Stimulated activated CD4-positive, alpha-beta T cell treated with anti-CD3 and anti-CD28 coated beads, TNF-alpha, amount 100 ng/mL, for 48 hours (primary cell): ENCODE data around the gene ASGR1.

ENCODE experiments used
- DNase-seq, 3 donors: peaks; one replicate each; pipeline ENCODE4 v3.0.0-alpha.2; 2020; ENCODE audit warnings: low read depth in 3 of 3

Gene ASGR1, protein sequence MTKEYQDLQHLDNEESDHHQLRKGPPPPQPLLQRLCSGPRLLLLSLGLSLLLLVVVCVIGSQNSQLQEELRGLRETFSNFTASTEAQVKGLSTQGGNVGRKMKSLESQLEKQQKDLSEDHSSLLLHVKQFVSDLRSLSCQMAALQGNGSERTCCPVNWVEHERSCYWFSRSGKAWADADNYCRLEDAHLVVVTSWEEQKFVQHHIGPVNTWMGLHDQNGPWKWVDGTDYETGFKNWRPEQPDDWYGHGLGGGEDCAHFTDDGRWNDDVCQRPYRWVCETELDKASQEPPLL

DNA sequence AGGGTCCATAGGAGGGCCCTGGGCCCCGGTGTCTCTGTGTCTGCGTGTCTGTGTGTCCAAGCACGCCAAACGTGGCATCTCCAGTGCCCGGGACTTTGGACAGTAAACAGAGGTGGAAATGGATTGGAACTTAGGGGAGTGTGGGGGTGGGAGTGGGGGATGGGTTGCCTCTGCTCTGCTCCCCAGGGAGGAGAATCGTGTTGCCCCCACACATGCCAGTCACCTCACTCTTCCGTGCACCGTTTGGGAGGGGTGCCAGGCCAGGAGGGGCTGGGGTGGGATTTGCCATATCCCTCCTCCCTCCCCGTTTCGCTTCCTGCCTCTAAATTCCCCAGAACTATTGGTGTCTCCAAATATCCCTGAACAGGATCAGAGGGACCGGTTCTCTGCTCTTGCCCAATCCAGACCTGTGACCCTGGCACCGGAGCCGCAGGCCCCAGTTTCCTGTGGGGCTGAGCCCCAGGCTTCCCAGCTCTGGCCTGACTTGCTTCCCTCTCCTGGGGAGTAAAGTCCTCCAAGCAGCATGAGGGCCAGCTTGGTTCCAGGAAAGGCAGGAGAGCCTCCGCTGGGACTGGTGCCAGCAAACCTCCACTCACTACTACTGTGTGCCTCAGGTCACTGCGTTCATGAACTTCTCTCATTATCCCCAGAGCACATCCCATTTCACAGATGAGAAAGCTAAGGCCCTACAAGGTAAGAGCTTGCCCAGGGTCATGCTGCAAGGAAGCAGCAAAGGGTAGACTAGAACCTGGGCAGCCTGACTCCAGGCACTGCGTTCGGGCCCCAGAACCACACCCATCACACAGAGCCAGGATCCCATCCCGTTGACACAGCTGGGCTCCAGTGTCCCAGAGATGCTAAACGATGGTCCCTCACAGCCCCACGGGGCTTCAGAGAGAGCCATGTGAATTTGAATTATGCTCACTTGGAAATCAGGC lies at the start of gene ASGR1:
ASGR1 (minus strand) TSS at position 54 of the 938 bp plus-strand sequence. CDS start 807 bp downstream, outside the sequence.
- no peak for DNase-seq

DNA sequence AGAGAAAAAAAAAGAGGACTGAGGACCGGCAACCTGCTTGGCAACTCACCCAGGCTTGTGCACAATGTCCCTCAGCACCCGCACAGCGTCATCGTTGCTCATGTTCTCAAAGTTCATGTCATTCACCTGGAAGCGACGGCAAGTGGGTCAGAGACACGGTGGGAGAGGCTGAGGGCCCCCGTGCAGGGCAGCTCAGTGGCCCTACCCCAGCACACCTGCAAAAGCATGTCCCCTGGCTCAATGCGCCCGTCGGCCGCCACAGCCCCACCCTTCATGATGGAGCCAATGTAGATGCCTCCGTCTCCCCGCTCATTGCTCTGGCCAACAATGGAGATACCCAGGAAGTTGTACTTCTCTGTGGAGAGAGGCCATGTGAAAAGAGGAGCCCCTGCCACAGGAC lies 49.8 kb upstream of the ASGR1 start:
- no peak for DNase-seq

DNA sequence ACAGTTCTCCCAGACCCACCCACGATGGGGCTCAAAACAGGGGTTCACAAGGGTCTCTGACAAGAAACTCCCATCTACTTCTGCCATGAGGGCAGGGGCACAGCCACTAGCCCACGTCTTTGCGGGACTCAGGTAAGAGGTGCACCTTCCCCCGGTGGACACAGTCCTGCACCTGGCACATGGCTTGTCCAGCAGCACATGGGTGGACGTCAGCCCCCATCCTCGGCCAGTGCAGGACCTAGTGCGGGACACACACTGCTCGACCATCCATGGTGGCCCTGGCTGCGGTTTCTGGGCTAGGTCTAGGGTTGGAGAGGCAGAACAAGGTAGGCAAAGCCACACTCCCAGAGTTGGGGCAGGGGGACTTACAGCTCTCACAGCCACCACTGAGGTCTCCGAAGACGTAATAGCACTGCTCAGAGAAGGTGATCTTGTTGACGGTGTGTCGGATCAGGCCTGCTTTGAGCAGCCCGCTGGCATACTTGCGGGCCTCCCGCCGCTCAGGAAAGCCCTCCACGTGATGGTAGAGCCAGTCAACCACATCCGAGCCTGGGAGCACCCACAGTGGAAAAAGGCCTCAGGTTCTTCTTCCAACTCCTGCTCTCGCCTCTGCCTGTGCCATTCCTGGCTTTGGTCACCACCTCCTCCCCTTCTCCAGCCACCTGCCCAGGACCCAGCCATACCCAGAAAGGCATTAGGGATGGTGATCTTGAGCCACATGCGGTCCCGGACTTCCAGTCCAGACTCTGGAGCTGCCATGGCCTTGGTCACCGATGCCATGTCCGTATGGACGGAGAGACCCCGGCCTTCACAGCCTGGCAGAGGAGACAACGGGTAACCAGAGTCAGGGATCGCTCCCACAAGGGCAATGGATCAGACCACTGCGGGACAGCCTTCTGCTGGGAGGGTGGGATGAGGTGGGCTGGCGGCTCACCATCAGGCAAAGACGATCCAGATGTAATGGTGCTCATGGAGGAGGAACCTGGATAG lies 47.8 kb upstream of the ASGR1 start:
- DNase-seq = no peak

DNA sequence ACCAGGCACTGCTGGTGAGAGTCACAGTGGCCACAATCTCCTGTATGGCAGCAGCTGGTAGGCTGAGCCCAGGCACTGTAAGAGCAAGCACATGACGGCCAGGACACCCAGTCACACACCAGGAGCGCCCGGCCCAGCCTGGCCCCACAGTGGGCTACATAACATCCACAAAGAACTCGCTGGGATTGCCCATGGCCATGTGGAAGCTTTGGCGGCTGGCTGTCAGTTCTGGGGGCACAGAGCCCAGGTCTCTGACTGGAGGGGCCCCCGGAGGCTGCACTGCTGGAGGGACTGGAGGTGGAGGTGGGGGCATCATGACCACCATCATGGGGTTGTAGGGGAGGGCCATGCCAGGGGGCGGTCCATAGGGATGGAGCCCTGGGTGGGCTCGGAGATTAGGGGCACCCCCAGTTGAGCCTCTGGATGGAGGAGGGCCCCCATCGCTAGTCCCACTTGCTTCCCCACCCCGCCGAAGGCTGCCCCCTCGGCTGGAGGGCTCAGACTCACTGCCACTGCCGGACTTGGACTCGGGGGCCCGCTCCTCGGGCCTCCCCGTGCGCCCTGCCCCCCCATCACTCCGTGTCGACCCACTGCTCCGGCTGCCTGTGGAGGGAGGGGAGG lies 46.7 kb upstream of the ASGR1 start:
- no peak for DNase-seq

DNA sequence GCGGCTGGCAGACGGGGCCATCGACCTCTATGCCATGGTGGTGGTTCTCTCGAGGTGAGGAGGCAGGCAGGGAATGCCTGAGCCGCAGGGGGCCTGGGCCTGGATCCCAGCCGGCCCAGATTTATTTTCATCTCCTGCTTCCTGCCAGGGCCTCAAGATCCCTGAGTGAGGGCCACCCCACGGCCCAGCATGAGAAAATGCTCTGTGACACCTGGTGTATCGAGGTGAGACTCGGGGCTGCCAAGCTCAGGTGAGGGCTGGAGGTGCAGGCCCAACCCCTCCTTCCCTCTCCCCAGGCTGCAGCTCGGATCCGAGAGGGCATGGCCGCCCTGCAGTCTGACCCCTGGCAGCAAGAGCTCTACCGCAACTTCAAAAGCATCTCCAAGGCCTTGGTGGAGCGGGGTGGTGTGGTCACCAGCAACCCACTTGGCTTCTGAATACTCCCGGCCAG lies 45.5 kb upstream of the ASGR1 start:
- DNase-seq = no peak

DNA sequence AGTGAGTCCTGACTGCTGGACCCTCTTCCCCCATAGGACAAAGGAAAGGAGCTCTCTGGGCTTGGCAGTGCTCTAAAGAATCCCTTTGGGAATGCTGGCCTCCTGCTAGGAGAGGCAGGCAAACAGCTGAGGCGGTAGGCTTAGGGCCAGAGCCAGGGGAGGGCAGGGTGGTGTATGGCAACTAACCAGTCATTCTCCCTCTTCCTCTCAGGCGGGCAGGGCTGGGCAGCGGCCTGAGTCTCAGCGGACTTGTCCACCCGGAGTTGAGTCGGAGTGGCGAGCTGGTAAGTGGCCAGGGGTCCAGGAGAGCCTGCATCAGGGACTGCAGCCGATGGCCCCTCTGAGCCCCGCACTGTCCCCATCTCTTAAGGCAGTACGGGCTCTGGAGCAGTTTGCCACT lies 44.9 kb upstream of the ASGR1 start:
- no peak for DNase-seq

DNA sequence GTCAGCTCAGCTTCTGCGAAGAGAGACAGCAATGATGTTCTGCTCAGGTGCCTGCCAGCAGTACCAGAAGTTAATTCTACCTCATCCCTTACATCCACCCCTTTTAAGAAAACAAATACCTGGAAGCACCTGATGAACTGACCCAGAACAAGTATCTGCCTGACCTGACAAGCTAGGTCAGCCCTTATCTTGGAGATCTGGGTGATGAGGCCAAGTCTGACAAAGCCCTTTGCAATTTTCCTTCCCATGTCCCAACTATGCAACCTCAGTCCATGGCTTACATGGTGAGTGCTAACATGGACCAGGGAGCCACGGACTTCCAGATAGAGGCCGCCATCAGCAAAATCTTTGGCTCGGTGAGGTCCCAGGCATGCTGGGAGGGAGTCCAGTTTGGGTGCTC lies 44.2 kb upstream of the ASGR1 start:
- no peak for DNase-seq

DNA sequence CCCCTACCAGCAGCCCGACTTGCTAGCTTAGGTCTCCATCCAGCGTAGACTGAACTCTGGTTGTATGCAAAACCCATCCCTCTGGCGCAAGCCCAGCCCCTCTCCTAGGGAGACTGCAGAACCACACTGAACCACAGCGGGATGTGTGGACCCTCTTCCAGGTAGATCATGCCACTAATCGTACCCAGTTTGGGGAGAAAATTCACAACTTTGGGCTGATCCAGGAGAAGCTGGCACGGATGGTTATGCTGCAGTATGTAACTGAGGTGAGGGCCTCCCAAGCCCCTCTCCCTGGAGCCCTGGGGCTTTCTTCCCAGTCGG lies 43.8 kb upstream of the ASGR1 start:
- DNase-seq = no peak

DNA sequence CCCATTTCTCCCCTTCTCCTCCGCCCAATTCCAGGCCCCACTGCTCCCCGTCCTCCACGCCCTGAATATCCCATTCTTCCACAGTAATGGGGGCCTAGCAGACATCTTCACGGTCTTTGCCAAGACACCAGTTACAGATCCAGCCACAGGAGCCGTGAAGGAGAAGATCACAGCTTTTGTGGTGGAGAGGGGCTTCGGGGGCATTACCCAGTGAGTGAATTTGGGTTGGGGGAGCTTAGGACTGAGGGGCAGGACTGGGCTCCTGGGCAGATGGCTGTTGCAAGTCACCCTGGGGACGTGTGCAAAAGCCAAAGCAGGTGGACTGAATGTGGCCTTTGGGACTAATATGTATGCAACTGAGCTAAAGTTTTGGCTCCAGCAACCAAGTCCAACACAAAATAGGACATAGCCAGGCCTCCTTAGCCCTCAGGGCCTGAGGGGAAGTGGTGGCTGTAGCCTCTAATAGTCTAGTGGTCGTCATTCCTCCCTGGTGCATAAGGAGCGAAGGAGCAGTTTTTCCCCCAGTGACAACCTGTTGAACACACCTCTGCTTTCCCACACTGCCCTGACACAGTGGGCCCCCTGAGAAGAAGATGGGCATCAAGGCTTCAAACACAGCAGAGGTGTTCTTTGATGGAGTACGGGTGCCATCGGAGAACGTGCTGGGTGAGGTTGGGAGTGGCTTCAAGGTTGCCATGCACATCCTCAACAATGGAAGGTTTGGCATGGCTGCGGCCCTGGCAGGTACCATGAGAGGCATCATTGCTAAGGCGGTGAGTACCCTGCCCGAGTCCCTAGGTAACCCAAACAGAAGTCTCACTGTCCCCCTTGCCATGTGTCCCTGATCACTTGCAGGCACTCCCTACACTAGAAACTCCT lies 43.2 kb upstream of the ASGR1 start:
- no peak for DNase-seq

DNA sequence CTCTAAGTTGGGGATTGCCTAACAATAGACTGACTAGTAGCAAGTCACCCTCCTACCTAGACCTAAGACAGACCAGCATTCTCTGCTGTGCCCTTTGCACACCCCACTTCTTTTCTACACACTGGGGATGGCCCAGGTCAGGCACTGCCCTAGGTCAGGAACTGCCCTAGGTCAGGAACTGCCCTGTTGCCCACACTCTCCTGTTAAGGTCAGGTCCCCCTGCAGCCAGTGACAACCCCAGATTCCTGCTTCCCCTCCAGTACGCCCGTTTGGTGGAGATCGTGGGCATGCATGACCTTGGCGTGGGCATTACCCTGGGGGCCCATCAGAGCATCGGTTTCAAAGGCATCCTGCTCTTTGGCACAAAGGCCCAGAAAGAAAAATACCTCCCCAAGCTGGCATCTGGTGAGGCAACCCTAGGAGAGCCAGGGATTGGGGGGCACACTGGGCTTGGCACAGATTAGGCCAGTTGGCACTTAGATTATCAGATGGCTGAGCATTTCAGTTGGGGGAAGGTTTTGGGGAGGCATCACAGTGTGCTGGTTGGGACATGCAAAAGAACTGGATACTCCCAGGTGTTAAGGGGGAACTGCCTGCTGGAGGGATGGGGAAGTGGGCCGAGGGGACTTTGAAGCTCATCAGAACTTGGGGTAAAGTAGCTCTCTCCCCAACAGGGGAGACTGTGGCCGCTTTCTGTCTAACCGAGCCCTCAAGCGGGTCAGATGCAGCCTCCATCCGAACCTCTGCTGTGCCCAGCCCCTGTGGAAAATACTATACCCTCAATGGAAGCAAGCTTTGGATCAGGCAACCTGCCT lies 42.3 kb upstream of the ASGR1 start:
- no peak for DNase-seq

DNA sequence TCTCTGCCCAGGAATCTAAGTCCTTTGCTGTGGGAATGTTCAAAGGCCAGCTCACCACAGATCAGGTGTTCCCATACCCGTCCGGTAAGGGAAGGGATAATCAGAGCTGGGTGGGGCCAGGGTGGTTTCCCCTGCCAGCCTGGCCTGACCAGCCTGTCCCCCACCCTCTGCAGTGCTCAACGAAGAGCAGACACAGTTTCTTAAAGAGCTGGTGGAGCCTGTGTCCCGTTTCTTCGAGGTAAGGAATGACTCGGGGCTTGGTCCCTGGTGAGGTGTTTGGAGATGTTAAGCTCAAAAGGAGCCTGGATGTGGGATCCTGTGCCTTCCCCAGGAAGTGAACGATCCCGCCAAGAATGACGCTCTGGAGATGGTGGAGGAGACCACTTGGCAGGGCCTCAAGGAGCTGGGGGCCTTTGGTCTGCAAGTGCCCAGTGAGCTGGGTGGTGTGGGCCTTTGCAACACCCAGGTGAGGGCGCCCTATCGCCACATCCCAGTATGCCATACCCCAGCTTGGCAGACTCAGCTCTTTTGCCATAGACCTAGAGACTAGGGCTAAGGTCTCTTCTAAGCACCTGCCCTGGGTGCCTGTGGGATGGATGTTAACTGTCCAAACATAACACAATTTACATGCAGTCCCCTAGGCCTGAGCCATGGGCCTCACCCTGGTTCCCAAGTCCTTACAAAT lies 41.6 kb upstream of the ASGR1 start:
- no peak for DNase-seq

DNA sequence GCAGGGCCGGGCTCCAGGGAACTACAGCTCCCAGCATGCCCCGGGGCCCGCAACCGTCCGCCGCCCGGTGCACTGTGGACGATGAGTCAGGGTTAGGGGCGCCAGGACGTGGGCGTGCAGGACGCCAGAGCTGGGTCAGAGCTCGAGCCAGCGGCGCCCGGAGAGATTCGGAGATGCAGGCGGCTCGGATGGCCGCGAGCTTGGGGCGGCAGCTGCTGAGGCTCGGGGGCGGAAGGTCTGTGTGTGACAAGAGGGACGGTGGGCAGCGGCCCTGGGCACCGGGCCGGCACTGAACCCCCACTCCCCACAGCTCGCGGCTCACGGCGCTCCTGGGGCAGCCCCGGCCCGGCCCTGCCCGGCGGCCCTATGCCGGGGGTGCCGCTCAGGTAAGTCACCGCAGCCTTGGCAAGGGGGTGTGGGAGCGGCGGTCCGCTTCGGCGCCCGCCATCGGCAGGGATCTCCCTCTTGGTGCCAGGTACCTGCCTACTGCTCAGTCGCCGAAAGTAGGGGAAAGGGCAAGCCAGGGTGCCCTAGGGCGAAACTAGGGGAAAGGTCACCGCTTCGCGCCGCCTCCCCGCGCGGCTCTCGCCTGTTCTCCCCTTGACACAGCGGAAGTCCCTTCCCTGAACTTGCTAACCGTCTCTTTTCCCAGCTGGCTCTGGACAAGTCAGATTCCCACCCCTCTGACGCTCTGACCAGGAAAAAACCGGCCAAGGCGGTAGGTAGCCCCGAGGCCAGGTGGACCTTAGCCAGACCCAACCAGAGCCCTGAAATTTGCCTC lies 40.8 kb upstream of the ASGR1 start, which contains the start of the genes ACADVL and DLG4:
ACADVL (plus strand) TSS at position 127 of the 781 bp plus-strand sequence; CDS start at position 174, 47 bp downstream.
DLG4 (minus strand) TSS at position 25 of the 781 bp plus-strand sequence.
- peak; percentile 65 to 79 (median 74) for DNase-seq

DNA sequence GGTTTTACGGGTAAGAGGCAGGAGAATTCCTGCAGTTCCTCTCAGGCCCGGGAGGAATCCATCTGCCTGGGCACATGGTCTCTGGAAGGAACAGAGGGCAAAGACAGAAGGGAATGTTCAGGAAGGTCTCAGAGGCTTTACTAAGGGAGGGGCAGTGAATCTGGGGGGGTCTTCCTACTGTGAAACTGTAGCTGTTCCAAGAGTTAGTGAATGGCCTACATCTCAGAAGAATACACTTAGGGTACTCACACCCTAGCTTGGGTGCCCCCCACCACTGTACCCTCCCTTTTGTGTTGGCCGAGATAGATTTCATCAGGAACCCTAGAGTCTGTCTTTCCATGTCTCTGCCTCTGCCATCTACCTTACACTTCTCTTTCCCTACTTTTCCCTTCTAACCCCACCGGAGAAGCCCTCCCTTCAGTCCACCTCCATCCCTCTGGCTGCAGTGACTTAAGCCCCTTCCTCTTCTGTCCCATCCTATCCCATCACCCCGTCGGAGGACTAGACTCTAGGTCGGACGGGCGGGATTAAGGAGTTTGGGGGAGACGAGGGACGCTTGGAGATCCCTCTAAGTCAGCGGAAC lies 40.1 kb upstream of the ASGR1 start:
- no peak for DNase-seq

DNA sequence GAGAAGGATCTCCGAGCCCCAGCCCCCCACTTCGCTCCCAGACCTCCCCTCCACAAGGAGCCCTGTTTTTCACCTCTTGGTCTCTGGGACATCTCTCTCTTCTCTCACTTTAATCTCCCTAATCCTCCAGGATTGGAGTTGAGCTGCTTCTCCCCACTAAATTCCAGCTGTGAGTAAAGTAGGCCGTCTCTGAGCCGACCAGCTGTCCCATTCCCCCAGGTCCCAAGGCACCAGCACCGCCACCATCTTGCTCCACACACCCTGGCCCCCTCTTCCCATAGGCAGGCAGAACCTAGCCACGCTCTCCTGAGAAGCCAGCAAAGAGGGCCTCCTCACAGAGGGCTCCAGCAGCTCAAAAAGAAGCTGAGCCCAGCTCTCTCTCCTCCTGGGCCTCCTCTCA lies 39.6 kb upstream of the ASGR1 start:
- no peak for DNase-seq

DNA sequence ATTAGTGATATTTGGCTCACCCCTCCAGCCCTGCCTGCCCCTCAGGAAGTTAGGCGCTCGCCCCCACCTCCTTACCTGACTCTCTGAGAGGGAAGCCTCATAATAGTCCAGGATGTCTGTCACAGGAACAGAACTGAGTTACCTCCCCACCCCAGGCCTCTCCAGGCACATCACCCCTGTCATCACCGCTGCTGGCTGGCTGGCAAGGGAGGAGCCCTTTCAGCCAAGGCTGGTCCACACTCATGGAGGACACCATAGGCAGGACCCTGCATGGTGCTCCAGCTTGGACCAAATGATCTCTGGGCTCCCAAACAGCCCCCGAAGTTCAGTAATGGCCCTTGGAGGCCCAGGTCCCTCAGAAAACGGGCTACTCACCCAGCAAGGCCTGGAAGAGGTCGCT lies 39.0 kb upstream of the ASGR1 start:
- no peak for DNase-seq

DNA sequence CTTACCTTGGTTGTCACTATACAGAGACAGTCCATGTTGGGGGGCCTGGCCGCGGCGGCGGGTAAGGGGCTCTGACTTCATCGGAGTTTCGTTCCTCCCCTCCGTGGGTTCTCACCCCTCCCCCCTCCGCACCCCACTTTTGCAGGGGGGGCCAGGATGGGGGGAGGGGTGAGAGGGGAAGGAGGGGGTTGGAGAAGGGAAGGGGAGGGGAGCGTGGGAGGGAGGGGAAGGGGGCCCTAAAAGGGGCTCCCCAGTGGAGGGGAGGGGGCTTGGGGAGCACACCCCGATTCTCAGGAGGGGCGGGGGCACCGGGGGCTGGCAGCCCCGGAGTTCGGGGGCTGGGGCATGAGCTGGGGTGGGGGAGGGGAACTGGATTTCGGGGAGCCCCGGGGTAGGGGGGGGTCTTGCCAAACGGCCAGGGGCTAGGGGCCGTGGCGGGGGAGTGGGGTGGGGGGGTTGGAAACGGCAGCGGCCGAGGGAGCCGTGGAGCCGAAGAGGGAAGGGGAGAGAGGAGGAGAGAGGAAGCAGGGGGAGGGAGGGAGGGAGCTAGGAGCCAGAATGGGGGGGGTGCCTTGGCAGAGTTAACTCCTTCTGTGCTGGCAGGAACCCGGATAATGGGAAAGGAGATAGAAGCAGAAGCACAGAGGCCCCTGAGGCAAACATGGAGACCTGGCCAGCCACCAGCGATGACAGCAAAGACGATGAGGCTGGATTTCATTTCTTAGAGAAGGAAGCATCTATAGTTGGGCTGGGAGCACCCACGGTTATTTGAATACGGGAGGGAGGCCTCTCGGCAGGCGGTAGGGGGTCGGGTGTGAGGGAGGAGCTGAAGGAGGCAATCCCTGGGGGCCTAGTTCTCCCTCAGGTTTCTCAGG lies 38.2 kb upstream of the ASGR1 start:
- no peak for DNase-seq
